ENCODE measurements around the gene PIH1D1.

DNA sequence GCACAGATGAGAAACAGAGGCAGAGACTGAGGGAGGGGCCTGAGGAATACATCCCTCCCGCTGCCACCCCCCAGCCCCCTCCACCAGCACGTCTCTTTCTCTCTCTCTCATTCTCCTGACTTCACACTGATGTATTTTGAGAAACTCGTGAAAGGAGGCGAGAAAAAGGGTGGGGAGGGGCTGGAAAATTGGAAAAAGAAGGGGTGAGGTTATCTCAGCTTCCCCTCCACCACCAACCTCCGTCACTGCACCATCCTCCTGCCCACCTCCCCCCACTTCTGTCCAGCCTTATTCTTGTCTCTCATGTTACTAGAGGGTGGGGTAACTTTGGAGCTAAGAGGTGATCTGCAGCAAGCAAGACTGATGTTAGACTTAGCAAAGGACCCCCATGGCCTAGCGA lies 11.8 kb downstream of the PIH1D1 start:
- TF ChIP-seq, protein P1, sequence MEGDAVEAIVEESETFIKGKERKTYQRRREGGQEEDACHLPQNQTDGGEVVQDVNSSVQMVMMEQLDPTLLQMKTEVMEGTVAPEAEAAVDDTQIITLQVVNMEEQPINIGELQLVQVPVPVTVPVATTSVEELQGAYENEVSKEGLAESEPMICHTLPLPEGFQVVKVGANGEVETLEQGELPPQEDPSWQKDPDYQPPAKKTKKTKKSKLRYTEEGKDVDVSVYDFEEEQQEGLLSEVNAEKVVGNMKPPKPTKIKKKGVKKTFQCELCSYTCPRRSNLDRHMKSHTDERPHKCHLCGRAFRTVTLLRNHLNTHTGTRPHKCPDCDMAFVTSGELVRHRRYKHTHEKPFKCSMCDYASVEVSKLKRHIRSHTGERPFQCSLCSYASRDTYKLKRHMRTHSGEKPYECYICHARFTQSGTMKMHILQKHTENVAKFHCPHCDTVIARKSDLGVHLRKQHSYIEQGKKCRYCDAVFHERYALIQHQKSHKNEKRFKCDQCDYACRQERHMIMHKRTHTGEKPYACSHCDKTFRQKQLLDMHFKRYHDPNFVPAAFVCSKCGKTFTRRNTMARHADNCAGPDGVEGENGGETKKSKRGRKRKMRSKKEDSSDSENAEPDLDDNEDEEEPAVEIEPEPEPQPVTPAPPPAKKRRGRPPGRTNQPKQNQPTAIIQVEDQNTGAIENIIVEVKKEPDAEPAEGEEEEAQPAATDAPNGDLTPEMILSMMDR (conservative IDR thresholded peaks at IDR 0.05; ENCODE audit: low read length) = no peak
- no peak for TF ChIP-seq EZH2phosphoT487 (IDR thresholded peaks at IDR 0.05; ENCODE audit: borderline replicate concordance)

Data from Loucy (cell line).